HL-60/S4 (cell line): ENCODE measurements around the gene FAM83E.

Experiments
- in situ Hi-C: fragments of 300-500 bp; cut with MboI; formaldehyde crosslinking; loops from 2 replicates; pipeline ENCODE4 v1.14.3; 2022; ENCODE audit warnings: low sequenced_read_pairs

The FAM83E gene

DNA sequence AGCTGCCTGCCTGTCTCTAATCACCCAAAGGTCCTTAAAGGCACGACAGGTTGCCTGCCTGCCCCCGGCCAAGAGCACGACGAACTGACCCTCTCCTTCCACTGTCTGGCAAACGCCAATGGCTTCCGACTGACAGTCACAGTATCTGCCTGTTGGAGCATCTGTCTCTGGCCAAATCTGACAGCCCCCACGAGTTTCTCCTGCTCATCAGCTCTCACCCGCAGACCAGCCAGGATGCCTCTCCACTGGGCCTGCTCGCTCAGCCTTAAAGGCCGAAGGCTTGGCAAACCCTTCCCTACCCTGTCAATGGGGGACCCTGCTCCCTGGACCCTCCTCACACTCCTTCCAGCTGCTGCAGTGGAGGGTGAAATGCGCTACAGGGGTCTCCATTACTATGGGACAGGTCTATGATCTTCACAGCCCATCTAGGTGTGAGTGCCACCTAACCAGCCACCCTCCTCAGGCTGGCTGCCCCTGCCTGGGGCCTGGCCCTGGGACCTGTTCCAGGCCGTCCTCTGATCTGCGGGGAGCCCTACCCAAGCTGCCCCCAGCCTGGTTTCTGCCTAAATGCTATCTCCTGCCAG, 932 bp downstream of the FAM83E start:
- in situ Hi-C loops: no loop called here

- in situ Hi-C loops: no loop called here
These were observed 1.6 kb downstream of the FAM83E start for GRCh38 chr19:48613024-48613851.

GRCh38 chr19:48611872-48612271, 3.0 kb downstream of the FAM83E start:
- in situ Hi-C loops: no loop called here

- in situ Hi-C loops: no loop called here
These were observed 5.2 kb downstream of the FAM83E start for GRCh38 chr19:48609571-48610108.

DNA sequence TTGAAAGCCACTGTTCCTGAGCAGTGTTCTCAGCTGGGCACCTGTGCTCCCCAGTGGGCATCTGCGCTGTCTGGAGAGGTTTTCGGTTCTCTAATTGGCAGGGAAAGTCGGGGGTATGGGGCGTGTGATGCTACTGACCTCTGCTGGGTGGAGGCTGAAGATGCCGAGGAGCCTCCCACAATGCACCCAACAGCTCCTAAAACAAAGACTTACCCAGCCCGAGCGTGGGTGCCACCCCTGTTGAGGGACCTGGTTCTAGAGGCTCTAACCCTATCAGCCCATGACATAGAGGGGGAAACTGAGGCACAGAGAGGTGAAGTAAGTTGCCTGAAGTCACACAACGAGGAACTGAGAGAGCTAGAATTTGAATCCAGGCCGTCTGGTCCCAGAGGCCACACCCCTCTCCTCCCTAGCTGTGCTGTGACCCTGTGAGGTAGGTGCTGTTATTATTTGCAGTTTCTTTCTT, 6.0 kb downstream of the FAM83E start:
- in situ Hi-C loops: no loop called here

GRCh38 chr19:48607359-48607755, 7.5 kb downstream of the FAM83E start:
- in situ Hi-C loops: no loop called here

GRCh38 chr19:48606463-48607358, 8.2 kb downstream of the FAM83E start, which contains the start of gene SPACA4:
TSS of gene SPACA4 (plus strand) at chr19:48606742. CDS start at chr19:48606979, 237 bp downstream.
- in situ Hi-C loops: no loop called here

- in situ Hi-C loops: no loop called here
These were observed 11.0 kb downstream of the FAM83E start for GRCh38 chr19:48603850-48604249.

- in situ Hi-C loops: no loop called here
These were observed 11.4 kb downstream of the FAM83E start for GRCh38 chr19:48603449-48603848.

DNA sequence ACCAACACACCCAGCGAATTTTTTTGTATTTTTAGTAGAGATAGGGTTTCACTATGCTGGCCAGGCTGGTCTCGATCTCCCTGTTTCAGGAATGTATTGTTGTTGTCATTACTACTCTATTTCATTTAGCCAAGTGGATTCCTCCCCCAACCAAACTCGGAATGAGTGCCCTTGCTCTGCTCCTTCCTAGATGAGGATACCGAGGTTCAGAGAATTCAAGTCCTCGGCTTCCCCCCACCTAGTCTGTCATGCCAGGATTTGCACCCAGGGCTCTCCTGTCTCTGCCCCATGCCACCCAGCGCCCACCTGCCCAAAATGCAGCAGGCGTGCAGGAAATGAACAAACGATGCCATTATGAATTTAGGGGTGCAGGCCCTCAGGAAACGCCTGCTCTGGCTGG, 11.9 kb downstream of the FAM83E start:
- in situ Hi-C loops: no loop called here

- in situ Hi-C loops: no loop called here
These were observed 14.0 kb downstream of the FAM83E start for GRCh38 chr19:48600679-48601417.

DNA sequence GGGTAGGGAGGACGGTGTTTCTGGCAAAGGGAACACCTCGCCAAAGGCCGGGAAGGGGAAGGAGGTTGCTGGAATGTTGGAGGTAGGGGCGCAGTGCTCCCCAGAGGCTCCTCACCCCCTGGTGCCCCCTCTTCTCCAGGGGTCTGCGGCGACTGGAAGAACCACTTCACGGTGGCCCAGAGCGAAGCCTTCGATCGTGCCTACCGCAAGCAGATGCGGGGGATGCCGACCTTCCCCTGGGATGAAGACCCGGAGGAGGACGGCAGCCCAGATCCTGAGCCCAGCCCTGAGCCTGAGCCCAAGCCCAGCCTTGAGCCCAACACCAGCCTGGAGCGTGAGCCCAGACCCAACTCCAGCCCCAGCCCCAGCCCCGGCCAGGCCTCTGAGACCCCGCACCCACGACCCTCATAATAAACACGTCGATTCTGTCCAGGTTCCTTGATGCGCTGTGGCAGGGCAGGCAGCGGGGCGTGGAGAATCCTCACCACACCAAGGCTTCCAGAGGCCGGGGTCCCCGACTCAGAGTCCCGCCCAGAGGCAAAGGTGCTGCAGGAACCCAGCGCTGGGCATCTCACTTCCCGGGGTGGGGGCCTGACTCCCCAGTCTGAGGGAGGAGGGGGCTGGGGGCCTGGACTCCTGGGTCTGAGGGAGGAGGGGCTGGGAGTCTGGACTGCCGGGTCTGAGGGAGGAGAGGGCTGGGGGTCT, 15.7 kb downstream of the FAM83E start:
- in situ Hi-C loops: loop anchor here (25.0 kb wide), 1 partner anchor 612 kb away; the partner anchor contains the start of genes BSPH1 and ELSPBP1

DNA sequence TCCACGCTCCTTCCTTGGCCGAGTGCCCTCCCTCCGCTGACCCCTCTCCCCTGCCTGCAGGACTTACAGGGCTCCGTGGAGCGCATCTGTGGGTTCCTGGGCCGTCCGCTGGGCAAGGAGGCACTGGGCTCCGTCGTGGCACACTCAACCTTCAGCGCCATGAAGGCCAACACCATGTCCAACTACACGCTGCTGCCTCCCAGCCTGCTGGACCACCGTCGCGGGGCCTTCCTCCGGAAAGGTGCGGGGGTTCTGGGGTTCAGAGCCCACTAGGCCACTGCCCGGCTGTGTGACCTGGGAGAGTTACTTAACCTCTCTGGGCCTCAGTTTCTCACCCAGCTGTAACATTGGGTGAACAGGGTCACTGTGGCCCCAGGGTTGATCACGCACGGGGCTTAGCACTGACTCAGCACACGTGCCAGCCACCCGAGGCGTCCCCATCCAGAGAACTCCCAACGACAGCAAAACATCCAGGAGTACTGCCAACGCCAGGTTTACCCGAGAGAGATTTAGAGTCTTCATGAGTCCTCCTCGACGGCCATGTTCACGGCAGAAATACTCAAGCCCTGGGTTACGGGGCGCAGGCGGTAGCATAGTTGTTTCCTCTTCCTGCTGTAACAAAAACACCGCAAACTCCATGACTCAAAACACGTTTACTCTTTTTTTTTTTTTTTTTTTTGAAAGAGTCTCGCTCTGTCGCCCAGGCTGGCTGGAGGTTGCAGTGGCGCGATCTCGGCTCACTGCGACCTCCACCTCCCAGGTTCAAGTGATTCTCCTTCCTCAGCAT, 18.0 kb downstream of the FAM83E start:
- in situ Hi-C loops: loop anchor here (25.0 kb wide), 1 partner anchor 610 kb away; the partner anchor contains the start of genes BSPH1 and ELSPBP1

GRCh38 chr19:48596237-48596636, 18.6 kb downstream of the FAM83E start:
- in situ Hi-C loops: loop anchor here (25.0 kb wide), 1 partner anchor 609 kb away; the partner anchor contains the start of genes BSPH1 and ELSPBP1

- in situ Hi-C loops: loop anchor here (25.0 kb wide), 1 partner anchor 609 kb away; the partner anchor contains the start of genes BSPH1 and ELSPBP1
These were observed 19.0 kb downstream of the FAM83E start for GRCh38 chr19:48595833-48596232.

GRCh38 chr19:48595171-48595570, 19.7 kb downstream of the FAM83E start:
- in situ Hi-C loops: loop anchor here (25.0 kb wide), 1 partner anchor 608 kb away; the partner anchor contains the start of genes BSPH1 and ELSPBP1

DNA sequence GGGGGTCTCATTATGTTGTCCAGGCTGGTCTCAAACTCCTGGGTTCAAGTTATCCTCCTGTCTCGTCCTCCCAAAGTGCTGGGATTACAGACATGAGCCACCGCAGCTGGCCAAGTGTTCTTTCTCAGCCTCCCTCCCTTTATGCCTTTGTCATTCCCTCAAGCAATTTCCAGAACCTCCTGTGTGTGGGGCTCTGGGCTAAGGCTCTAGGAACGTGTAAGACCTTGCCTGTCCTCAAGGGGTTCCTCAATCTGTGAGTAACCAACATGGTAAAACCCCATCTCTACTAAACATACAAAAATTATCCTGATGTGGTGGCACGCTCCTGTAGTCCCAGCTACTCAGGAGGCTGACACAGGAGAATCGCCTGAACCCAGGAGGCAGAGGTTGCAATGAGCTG, 23.9 kb downstream of the FAM83E start:
- in situ Hi-C loops: loop anchor here (25.0 kb wide), 1 partner anchor 604 kb away; the partner anchor contains the start of genes BSPH1 and ELSPBP1
